MCF 10A (cell line): ENCODE measurements around the gene LVRN. TPM values are rescaled to one million over a fixed set of nuclear protein-coding genes. Genes with fewer than 3 reads are reported as not detected.

Experiments
- BruUV-seq: library from RNA; stranded (reverse); fragments of 400-500 nt; replicated peaks from 2 replicates; lab custom pipeline; 2021; lab: Mats Ljungman, UMichigan
- CTCF ChIA-PET: fragments of 300-600 bp; sonication (Branson Sonifier 250); formaldehyde crosslinking; extraction: SDS; loops from one replicate; lab custom pipeline; 2021; ENCODE audit warnings: antibody characterized with exemption, inconsistent platforms; lab: Yijun Ruan, JAX
- POLR2A ChIA-PET: fragments of 300-600, 350-650 bp; sonication (Branson Sonifier 250); formaldehyde crosslinking; extraction: SDS; loops from one replicate; lab custom pipeline; 2020; ENCODE audit warnings: antibody characterized with exemption, inconsistent platforms; lab: Yijun Ruan, JAX
- DNase-seq: peaks from one replicate; pipeline ENCODE4 v3.0.0-alpha.2; 2018; ENCODE audit not compliant: unreplicated experiment
- H3K27ac Mint-ChIP-seq: one replicate; pipeline ENCODE4 v1.8.0; 2022; ENCODE audit warnings: mild to moderate bottlenecking, low read depth, mixed read lengths; ENCODE audit not compliant: unreplicated experiment
- H3K27me3 Mint-ChIP-seq: one replicate; pipeline ENCODE4 v1.8.0; 2022; ENCODE audit warnings: mixed read lengths; ENCODE audit not compliant: insufficient read depth, unreplicated experiment
- H3K36me3 Mint-ChIP-seq: one replicate; pipeline ENCODE4 v1.8.0; 2022; ENCODE audit warnings: mild to moderate bottlenecking, moderate library complexity, mixed read lengths; ENCODE audit not compliant: insufficient read depth, unreplicated experiment
- H3K4me1 Mint-ChIP-seq: one replicate; pipeline ENCODE4 v1.8.0; 2022; ENCODE audit warnings: mixed read lengths; ENCODE audit not compliant: insufficient read depth, unreplicated experiment
- H3K4me3 Mint-ChIP-seq: one replicate; pipeline ENCODE4 v1.8.0; 2022; ENCODE audit warnings: mild to moderate bottlenecking, moderate library complexity, mixed read lengths; ENCODE audit not compliant: unreplicated experiment
- H3K9me3 Mint-ChIP-seq: one replicate; pipeline ENCODE4 v1.8.0; 2022; ENCODE audit warnings: mixed read lengths; ENCODE audit not compliant: unreplicated experiment
- intact Hi-C: fragments of 100-400 bp; cut with micrococcal nuclease; formaldehyde crosslinking; loops from 2 replicates; pipeline ENCODE4 v1.14.1; 2022
- total RNA-seq: library from RNA; stranded (reverse); gene quantifications from 2 replicates; pipeline ENCODE4 v1.2.3, GENCODE V29; 2022
- TF ChIP-seq, protein P1 (sequence below): fragments of 200-600 bp; IDR thresholded peaks from one replicate; pipeline ENCODE4 v1.8.0; 2022; ENCODE audit warnings: antibody characterized with exemption, mild to moderate bottlenecking; ENCODE audit not compliant: unreplicated experiment

LVRN gene
- total RNA-seq, 1 experiment from 2014 or later, result 0.77 TPM

DNA sequence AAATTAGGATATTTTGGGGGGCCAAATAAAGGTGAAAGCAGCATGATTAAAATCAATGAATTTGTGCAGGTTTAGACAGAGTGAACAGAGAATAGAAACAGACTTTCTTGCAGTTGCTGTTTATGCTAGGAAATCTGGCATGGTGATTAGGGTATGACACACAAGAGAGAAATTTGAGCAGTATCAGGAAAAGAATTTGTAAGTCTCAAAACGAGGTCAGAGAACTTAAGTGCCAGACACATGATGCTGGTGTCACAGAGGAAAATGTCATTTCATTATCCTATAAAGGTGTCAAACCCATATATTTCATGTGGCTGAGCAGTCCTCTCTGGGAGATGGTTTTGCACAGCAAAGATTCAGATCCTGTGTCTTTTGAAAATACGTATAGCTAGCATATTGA lies 15.7 kb downstream of the LVRN start:
- no peaks in the 10 kb centered on the region for H3K9me3 Mint-ChIP-seq
- TF ChIP-seq, protein P1, sequence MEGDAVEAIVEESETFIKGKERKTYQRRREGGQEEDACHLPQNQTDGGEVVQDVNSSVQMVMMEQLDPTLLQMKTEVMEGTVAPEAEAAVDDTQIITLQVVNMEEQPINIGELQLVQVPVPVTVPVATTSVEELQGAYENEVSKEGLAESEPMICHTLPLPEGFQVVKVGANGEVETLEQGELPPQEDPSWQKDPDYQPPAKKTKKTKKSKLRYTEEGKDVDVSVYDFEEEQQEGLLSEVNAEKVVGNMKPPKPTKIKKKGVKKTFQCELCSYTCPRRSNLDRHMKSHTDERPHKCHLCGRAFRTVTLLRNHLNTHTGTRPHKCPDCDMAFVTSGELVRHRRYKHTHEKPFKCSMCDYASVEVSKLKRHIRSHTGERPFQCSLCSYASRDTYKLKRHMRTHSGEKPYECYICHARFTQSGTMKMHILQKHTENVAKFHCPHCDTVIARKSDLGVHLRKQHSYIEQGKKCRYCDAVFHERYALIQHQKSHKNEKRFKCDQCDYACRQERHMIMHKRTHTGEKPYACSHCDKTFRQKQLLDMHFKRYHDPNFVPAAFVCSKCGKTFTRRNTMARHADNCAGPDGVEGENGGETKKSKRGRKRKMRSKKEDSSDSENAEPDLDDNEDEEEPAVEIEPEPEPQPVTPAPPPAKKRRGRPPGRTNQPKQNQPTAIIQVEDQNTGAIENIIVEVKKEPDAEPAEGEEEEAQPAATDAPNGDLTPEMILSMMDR, result no peak
- ChIA-PET CTCF (no interaction called here), POLR2A (no interaction called here)
- H3K4me3 Mint-ChIP-seq, result no peak overlapping the region
- BruUV-seq, result no TSS peak
- peaks cover 16% of the 10 kb centered on the region for H3K4me1 Mint-ChIP-seq
- DNase-seq, result peak; percentile 20
- intact Hi-C loops, result no loop called here
- H3K27ac Mint-ChIP-seq, result no peak overlapping the region
- no peaks in the 10 kb centered on the region for H3K27me3 Mint-ChIP-seq
- H3K36me3 Mint-ChIP-seq, result no peaks in the 10 kb centered on the region

DNA sequence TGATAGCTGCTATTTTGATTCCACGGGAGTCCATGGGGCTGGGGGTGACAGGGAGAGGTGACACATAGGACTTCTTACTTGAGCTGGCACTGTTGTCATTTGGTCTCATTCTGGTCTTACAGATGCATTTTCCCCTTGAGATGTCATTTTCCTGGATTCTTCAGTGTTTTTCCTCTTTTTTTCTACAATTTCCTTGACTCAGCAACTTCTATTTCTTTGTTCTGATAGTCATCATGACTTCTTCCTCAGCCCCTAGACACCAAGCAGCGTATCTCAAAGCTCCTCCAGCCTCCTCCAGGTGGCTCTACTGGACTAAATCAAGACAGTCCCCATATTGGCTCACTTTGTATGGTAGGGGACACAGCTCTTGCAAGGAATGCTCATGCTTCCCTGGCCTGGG lies 16.5 kb downstream of the LVRN start:
- ChIA-PET CTCF (interaction anchor here (0.7 to 1.4 kb wide), 2 partner anchors 80 to 1376 kb away, joined by 3 read pairs; no protein-coding TSS in a partner anchor), POLR2A (interaction anchor here (0.7 kb wide), 1 partner anchor 12 kb away, joined by 3 read pairs; no protein-coding TSS in a partner anchor)
- H3K9me3 Mint-ChIP-seq, result no peaks in the 10 kb centered on the region
- TF ChIP-seq, protein P1, result no peak
- DNase-seq, result no peak
- no TSS peak for BruUV-seq
- H3K27ac Mint-ChIP-seq, result no peak overlapping the region
- no peaks in the 10 kb centered on the region for H3K27me3 Mint-ChIP-seq
- H3K4me1 Mint-ChIP-seq, result peaks cover 16% of the 10 kb centered on the region
- no peaks in the 10 kb centered on the region for H3K36me3 Mint-ChIP-seq
- no peak overlapping the region for H3K4me3 Mint-ChIP-seq
- intact Hi-C loops, result no loop called here

DNA sequence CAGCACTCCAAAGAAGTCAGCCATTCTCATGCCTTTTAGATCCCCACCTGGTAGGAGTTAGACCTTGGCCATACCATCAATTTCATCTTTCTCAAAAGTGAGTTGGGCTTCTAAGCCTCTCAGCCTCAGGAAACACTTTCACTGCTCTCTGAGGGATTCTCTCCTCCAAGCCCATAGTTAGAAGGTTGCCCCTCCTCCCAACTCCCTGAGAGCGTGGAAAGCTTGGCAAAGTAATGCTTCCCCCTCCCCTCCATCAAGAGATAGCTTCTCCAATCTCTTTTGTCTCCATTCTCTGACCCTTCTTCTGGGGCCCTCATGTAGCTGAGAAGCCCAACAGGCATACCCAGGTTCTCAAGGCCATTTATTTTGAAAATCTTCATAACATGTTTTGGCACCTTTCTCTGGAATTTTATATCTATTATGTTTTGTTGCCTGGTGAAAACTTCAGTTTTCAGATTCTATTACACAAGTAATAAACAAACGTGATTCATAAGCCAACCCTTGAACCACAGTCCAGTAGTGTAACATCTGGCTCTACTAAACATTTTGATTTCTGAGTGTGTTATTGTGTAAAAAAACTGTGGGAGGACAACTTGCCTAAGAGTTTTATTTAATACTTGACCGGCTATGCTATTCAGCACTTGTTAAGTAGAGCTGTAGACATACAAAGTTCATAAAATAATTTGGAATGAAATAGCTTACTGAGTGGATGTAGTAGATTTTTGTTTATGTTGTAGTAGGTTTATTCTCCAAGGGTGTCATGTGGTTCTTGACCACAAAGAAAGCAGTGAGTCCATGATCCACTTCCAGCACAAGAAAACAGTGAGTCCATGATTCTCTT lies 17.1 kb downstream of the LVRN start:
- H3K27ac Mint-ChIP-seq, result no peak overlapping the region

DNA sequence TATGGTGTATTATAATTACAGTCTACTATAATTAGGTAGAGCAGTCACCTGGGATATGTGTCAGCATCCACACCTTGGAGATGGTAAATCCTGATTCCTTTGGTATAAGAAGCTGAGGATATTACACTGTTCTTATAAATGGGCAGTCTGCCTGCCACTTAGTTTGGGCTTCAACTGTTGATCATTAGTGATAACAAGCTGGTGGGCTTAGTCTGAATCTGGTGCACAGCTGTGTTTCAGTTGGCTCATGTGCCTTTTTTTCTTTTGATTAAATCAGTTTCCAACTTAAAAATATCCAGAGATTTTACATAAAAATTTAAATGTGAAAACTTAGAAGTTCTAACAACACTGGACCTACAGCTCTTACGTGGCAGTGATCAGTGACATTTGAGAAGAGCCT lies 21.2 kb downstream of the LVRN start:
- no peaks in the 10 kb centered on the region for H3K36me3 Mint-ChIP-seq
- no TSS peak for BruUV-seq
- no peaks in the 10 kb centered on the region for H3K27me3 Mint-ChIP-seq
- H3K9me3 Mint-ChIP-seq, result no peaks in the 10 kb centered on the region
- ChIA-PET POLR2A (no interaction called here), CTCF (interaction anchor here (0.6 kb wide), 1 partner anchor 11 kb away, joined by 4 read pairs; no protein-coding TSS in a partner anchor)
- H3K27ac Mint-ChIP-seq, result no peak overlapping the region
- intact Hi-C loops, result no loop called here
- DNase-seq, result no peak
- peaks cover 3% of the 10 kb centered on the region for H3K4me1 Mint-ChIP-seq
- H3K4me3 Mint-ChIP-seq, result no peak overlapping the region
- TF ChIP-seq, protein P1, result no peak

More for the DNA sequence above, 17.1 kb downstream of the LVRN start:
- Mint-ChIP-seq H3K4me3 (no peak overlapping the region), H3K27me3 (no peaks in the 10 kb centered on the region), H3K4me1 (peaks cover 16% of the 10 kb centered on the region), H3K36me3 (no peaks in the 10 kb centered on the region), H3K9me3 (no peaks in the 10 kb centered on the region)
- DNase-seq, result peak; percentile 7
- TF ChIP-seq, protein P1, result no peak
- no TSS peak for BruUV-seq
- intact Hi-C loops, result no loop called here
- CTCF ChIA-PET, result interaction anchor here (0.6 to 1.4 kb wide), 3 partner anchors 81 to 1375 kb away, joined by 3 to 4 read pairs (median 3); no protein-coding TSS in a partner anchor
- POLR2A ChIA-PET, result interaction anchor here (0.7 to 1.4 kb wide), 2 partner anchors 13 to 14 kb away, joined by 3 to 4 read pairs; no protein-coding TSS in a partner anchor
